Cardiac muscle cell (in vitro differentiated cells and primary cell): Measurements from ENCODE around the gene GAS7. TPM values are rescaled to one million over a fixed set of nuclear protein-coding genes. Genes with fewer than 3 reads are reported as not detected.

Source experiments
- DNase-seq, 2 donors: peaks; one replicate each; pipeline versions ENCODE4 v3.0.0 to v3.0.0-alpha.2; 2010 to 2017; ENCODE audit warnings: low read depth in 1 of 2, low spot score in 1 of 2
- H3K27ac ChIP-seq: fragments of 200-600 bp; sonication (generic); 2 replicates; pipeline ENCODE4 v1.5.1; 2016
- H3K27me3 ChIP-seq: fragments of 200-600 bp; sonication (generic); 2 replicates; pipeline ENCODE4 v1.6.0; 2016; ENCODE audit warnings: control low read depth
- H3K36me3 ChIP-seq: fragments of 200-600 bp; sonication (generic); 2 replicates; pipeline ENCODE4 v1.5.1; 2016; ENCODE audit warnings: control low read depth
- H3K4me1 ChIP-seq: fragments of 200-600 bp; sonication (generic); 2 replicates; pipeline ENCODE4 v1.8.1; 2017; ENCODE audit warnings: low read depth, mild to moderate bottlenecking, mixed run types
- H3K4me3 ChIP-seq: fragments of 200-600 bp; sonication (generic); 2 replicates; pipeline ENCODE4 v1.5.1; 2016; ENCODE audit warnings: mild to moderate bottlenecking
- H3K9me3 ChIP-seq: fragments of 200-600 bp; sonication (generic); 2 replicates; pipeline ENCODE4 v1.5.1; 2017; ENCODE audit warnings: low read depth, mild to moderate bottlenecking, control low read depth
- CTCF ChIP-seq: IDR thresholded peaks from 2 replicates; pipeline ENCODE4 v1.5.1; 2012; ENCODE audit warnings: low read depth, mild to moderate bottlenecking, low read length
- polyA plus RNA-seq: library from polyadenylated mRNA; unstranded; fragments of >200 nt; fragmentation: Nextera tagmentation; extraction: Ambion mirVana; gene quantifications from 2 replicates; pipeline ENCODE4 v1.2.1, GENCODE V29; 2016
- total RNA-seq: library from RNA; depleted of rRNA; stranded (reverse); fragments of >200 nt; gene quantifications from 2 replicates; pipeline ENCODE4 v1.2.3, GENCODE V29; 2016

The GAS7 gene
- total and polyA plus RNA-seq, 2 experiments from 2014 or later = 6.1 to 13.5 TPM

- H3K27ac ChIP-seq = no peak overlapping the region
- no peak for DNase-seq
- TF ChIP-seq CTCF = no peak
- H3K36me3 ChIP-seq = no peaks in the 10 kb centered on the region
- H3K9me3 ChIP-seq = no peaks in the 10 kb centered on the region
- H3K4me3 ChIP-seq = no peak overlapping the region
- no peaks in the 10 kb centered on the region for H3K4me1 ChIP-seq
- no peaks in the 10 kb centered on the region for H3K27me3 ChIP-seq
Observed at GRCh38 chr17:10072086-10072485, 126.3 kb downstream of the GAS7 start.

- DNase-seq = no peak
- H3K4me1 ChIP-seq = no peaks in the 10 kb centered on the region
- no peak overlapping the region for H3K4me3 ChIP-seq
- no peak overlapping the region for H3K27ac ChIP-seq
- TF ChIP-seq CTCF = no peak
- H3K27me3 ChIP-seq = no peaks in the 10 kb centered on the region
- H3K36me3 ChIP-seq = no peaks in the 10 kb centered on the region
- no peaks in the 10 kb centered on the region for H3K9me3 ChIP-seq
Observed at GRCh38 chr17:10071141-10071540, 127.3 kb downstream of the GAS7 start.

- no peak for DNase-seq
- no peaks in the 10 kb centered on the region for H3K36me3 ChIP-seq
- no peak overlapping the region for H3K27ac ChIP-seq
- H3K27me3 ChIP-seq = no peaks in the 10 kb centered on the region
- TF ChIP-seq CTCF = no peak
- no peaks in the 10 kb centered on the region for H3K9me3 ChIP-seq
- no peak overlapping the region for H3K4me3 ChIP-seq
- H3K4me1 ChIP-seq = no peaks in the 10 kb centered on the region
Observed at GRCh38 chr17:10070690-10071089, 127.7 kb downstream of the GAS7 start.

GRCh38 chr17:10069301-10069700 is 129.1 kb downstream of the GAS7 start:
- Histone ChIP-seq H3K4me3 (no peak overlapping the region), H3K27me3 (no peaks in the 10 kb centered on the region), H3K9me3 (no peaks in the 10 kb centered on the region), H3K36me3 (no peaks in the 10 kb centered on the region), H3K4me1 (no peaks in the 10 kb centered on the region), H3K27ac (no peak overlapping the region)
- no peak for DNase-seq
- TF ChIP-seq CTCF = no peak

- Histone ChIP-seq H3K9me3 (no peaks in the 10 kb centered on the region), H3K36me3 (no peaks in the 10 kb centered on the region), H3K27ac (no peak overlapping the region), H3K4me1 (no peaks in the 10 kb centered on the region), H3K27me3 (no peaks in the 10 kb centered on the region), H3K4me3 (no peak overlapping the region)
- DNase-seq = no peak
- TF ChIP-seq CTCF = no peak
Observed at GRCh38 chr17:10067446-10068143, 130.8 kb downstream of the GAS7 start.
